MCF 10A (cell line): Measurements from ENCODE around the gene GAMT. TPM values are rescaled to one million over a fixed set of nuclear protein-coding genes. Genes with fewer than 3 reads are reported as not detected.

Experiments used
- BruUV-seq: library from RNA; stranded (reverse); fragments of 400-500 nt; replicated peaks from 2 replicates; lab custom pipeline; 2021; lab: Mats Ljungman, UMichigan
- CTCF ChIA-PET: fragments of 300-600 bp; sonication (Branson Sonifier 250); formaldehyde crosslinking; extraction: SDS; loops from one replicate; lab custom pipeline; 2021; ENCODE audit warnings: antibody characterized with exemption, inconsistent platforms; lab: Yijun Ruan, JAX
- POLR2A ChIA-PET: fragments of 300-600, 350-650 bp; sonication (Branson Sonifier 250); formaldehyde crosslinking; extraction: SDS; loops from one replicate; lab custom pipeline; 2020; ENCODE audit warnings: antibody characterized with exemption, inconsistent platforms; lab: Yijun Ruan, JAX
- DNase-seq: peaks from one replicate; pipeline ENCODE4 v3.0.0-alpha.2; 2018; ENCODE audit not compliant: unreplicated experiment
- H3K27ac Mint-ChIP-seq: one replicate; pipeline ENCODE4 v1.8.0; 2022; ENCODE audit warnings: mild to moderate bottlenecking, low read depth, mixed read lengths; ENCODE audit not compliant: unreplicated experiment
- H3K27me3 Mint-ChIP-seq: one replicate; pipeline ENCODE4 v1.8.0; 2022; ENCODE audit warnings: mixed read lengths; ENCODE audit not compliant: insufficient read depth, unreplicated experiment
- H3K36me3 Mint-ChIP-seq: one replicate; pipeline ENCODE4 v1.8.0; 2022; ENCODE audit warnings: mild to moderate bottlenecking, moderate library complexity, mixed read lengths; ENCODE audit not compliant: insufficient read depth, unreplicated experiment
- H3K4me1 Mint-ChIP-seq: one replicate; pipeline ENCODE4 v1.8.0; 2022; ENCODE audit warnings: mixed read lengths; ENCODE audit not compliant: insufficient read depth, unreplicated experiment
- H3K4me3 Mint-ChIP-seq: one replicate; pipeline ENCODE4 v1.8.0; 2022; ENCODE audit warnings: mild to moderate bottlenecking, moderate library complexity, mixed read lengths; ENCODE audit not compliant: unreplicated experiment
- H3K9me3 Mint-ChIP-seq: one replicate; pipeline ENCODE4 v1.8.0; 2022; ENCODE audit warnings: mixed read lengths; ENCODE audit not compliant: unreplicated experiment
- intact Hi-C: fragments of 100-400 bp; cut with micrococcal nuclease; formaldehyde crosslinking; loops from 2 replicates; pipeline ENCODE4 v1.14.1; 2022
- total RNA-seq: library from RNA; stranded (reverse); gene quantifications from 2 replicates; pipeline ENCODE4 v1.2.3, GENCODE V29; 2022
- TF ChIP-seq, protein P1 (sequence below): fragments of 200-600 bp; IDR thresholded peaks from one replicate; pipeline ENCODE4 v1.8.0; 2022; ENCODE audit warnings: antibody characterized with exemption, mild to moderate bottlenecking; ENCODE audit not compliant: unreplicated experiment

GAMT gene
- total RNA-seq, 1 experiment from 2014 or later = 7.0 TPM

DNA sequence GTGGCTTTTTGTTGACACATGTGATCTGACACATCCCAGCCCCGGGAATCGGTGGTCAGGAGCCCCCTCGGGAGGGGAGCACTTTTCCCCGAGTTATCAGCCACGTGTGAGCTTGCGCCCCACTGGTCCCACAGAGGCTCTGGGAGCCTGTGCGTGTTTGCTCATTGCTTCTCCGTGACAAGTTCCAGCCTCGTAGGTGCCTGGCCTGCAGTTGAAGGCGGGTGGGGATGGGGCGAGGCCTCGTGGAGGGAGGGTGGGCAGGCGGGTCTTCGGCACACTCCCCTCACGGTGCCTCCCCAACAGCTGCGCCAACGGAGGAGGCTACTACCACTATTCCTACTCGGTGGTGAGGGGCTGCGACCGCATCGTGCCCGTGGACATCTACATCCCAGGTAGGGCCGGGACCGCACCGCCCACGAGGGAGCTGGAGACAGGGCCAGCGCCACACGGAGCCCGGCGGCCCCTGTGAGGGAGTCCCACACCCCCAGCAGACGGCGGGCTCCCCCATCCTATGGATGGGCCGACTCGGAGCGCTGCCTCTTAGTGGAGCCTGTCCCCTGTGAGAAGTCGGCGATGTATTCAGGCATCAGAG lies 8.3 kb downstream of the GAMT start:
- no peaks in the 10 kb centered on the region for H3K27me3 Mint-ChIP-seq
- H3K9me3 Mint-ChIP-seq = no peaks in the 10 kb centered on the region
- CTCF ChIA-PET = no interaction called here

DNA sequence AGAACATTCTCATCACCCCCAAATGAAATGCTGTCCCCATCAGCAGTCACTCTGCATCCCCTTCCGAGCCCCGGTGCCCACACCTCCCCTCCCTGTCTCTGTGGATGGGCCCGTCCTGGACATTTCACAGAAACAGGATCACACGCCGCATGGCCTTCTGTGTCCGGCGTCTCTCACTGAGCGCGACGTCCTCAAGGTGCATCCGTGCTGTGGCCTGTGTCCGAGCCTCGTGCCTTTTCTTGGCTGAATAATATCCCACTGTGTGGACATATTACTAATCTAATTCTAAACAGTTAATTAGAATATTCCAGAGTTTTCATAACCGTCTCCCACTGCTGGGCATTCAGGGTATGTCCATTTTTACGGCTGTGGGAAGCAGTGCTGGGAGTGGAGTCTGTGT lies 8.9 kb downstream of the GAMT start:
- no TSS peak for BruUV-seq

More for the DNA sequence above, 8.3 kb downstream of the GAMT start:
- TF ChIP-seq, protein P1, sequence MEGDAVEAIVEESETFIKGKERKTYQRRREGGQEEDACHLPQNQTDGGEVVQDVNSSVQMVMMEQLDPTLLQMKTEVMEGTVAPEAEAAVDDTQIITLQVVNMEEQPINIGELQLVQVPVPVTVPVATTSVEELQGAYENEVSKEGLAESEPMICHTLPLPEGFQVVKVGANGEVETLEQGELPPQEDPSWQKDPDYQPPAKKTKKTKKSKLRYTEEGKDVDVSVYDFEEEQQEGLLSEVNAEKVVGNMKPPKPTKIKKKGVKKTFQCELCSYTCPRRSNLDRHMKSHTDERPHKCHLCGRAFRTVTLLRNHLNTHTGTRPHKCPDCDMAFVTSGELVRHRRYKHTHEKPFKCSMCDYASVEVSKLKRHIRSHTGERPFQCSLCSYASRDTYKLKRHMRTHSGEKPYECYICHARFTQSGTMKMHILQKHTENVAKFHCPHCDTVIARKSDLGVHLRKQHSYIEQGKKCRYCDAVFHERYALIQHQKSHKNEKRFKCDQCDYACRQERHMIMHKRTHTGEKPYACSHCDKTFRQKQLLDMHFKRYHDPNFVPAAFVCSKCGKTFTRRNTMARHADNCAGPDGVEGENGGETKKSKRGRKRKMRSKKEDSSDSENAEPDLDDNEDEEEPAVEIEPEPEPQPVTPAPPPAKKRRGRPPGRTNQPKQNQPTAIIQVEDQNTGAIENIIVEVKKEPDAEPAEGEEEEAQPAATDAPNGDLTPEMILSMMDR = no peak
- BruUV-seq = no TSS peak
- no peak for DNase-seq
- Mint-ChIP-seq H3K4me3 (no peak overlapping the region), H3K36me3 (peaks cover 44% of the 10 kb centered on the region), H3K4me1 (no peaks in the 10 kb centered on the region), H3K27ac (no peak overlapping the region)
- intact Hi-C loops = no loop called here
- POLR2A ChIA-PET = no interaction called here

DNA sequence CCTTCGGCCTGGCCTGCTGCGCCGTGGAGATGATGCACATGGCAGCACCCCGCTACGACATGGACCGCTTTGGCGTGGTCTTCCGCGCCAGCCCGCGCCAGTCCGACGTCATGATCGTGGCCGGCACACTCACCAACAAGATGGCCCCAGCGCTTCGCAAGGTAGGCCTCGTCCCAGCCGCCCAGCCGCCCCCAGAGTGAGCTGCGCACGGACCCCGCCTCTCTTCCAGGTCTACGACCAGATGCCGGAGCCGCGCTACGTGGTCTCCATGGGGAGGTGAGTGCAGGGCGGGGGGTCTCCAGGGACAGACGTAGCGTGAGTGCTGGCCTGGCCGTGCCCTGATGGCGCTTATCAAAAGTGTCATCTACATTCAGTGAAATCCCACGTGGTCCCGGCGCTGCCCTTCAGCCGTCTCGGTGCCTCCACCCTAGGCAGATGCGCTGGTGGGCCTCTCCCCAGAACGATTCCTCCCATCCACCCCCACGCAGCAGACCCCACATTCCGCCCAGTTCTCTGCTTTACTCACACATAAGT lies 10.4 kb downstream of the GAMT start:
- Mint-ChIP-seq H3K4me3 (no peak overlapping the region), H3K9me3 (no peaks in the 10 kb centered on the region), H3K27me3 (no peaks in the 10 kb centered on the region), H3K27ac (no peak overlapping the region), H3K4me1 (no peaks in the 10 kb centered on the region), H3K36me3 (peaks cover 49% of the 10 kb centered on the region)
- no TSS peak for BruUV-seq
- CTCF ChIA-PET = no interaction called here
- POLR2A ChIA-PET = interaction anchor here (1.2 kb wide), 1 partner anchor 36 kb away, joined by 3 read pairs; a partner anchor contains a TSS
- TF ChIP-seq, protein P1 = no peak
- DNase-seq = no peak
- intact Hi-C loops = no loop called here

More for the DNA sequence above, 8.9 kb downstream of the GAMT start:
- intact Hi-C loops = no loop called here
- ChIA-PET CTCF (no interaction called here), POLR2A (no interaction called here)
- H3K4me1 Mint-ChIP-seq = no peaks in the 10 kb centered on the region
- H3K4me3 Mint-ChIP-seq = no peak overlapping the region
- peaks cover 44% of the 10 kb centered on the region for H3K36me3 Mint-ChIP-seq
- DNase-seq = no peak
- TF ChIP-seq, protein P1 = no peak
- H3K9me3 Mint-ChIP-seq = no peaks in the 10 kb centered on the region
- no peaks in the 10 kb centered on the region for H3K27me3 Mint-ChIP-seq
- no peak overlapping the region for H3K27ac Mint-ChIP-seq

DNA sequence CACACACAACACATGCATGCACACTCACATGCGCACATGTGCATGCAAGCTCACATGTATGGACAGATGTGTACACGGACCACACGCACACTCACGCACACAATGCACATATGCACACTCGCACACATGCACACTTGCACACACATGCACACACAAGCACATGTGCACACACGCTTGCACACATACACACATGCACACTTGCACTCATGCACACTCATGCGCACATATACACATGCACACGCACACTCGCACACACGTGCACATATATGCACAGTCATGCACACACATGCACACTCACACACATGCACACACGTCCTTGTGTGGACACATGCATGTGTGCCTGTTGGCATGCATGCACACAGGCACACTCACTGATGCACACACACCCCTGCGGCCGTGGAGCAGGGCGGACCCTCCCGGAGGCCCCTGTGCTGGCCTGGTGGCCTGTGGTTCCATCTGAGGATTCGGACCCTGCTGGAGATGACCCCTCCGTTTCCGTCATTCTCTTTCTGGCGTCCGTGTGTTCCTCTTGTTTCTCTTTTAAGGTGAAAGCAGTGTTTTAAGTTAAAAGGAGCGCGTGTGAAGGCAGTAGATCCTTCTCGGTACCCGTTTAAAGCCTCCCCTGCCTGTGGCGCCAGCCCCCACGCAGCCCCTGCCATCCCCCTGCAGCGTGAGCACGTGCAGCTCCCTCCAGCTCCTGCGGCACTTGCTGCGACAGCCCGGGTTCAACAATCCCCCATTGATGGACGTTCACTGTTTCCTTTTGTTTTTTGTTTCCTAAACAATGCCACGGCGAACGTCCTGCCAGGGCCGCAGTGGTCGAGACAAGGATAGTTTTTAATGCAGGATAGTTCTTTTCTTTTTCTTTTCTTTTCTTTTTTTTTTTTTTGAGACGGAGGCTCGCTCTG lies 12.1 kb downstream of the GAMT start:
- intact Hi-C loops = loop anchor here (10.0 kb wide), 2 partner anchors 74 to 114 kb away; partner anchors contain the start of gene FAM174C
- BruUV-seq = no TSS peak
- H3K27me3 Mint-ChIP-seq = no peaks in the 10 kb centered on the region
- DNase-seq = no peak
- ChIA-PET CTCF (interaction anchor here (0.8 to 1.5 kb wide), 3 partner anchors 14 to 110 kb away, joined by 3 to 5 read pairs (median 3); no protein-coding TSS in a partner anchor), POLR2A (no interaction called here)
- H3K36me3 Mint-ChIP-seq = peaks cover 51% of the 10 kb centered on the region
- H3K27ac Mint-ChIP-seq = no peak overlapping the region
- TF ChIP-seq, protein P1 = no peak
- peaks cover 4% of the 10 kb centered on the region for H3K4me1 Mint-ChIP-seq
- no peak overlapping the region for H3K4me3 Mint-ChIP-seq
- no peaks in the 10 kb centered on the region for H3K9me3 Mint-ChIP-seq
